HUES6 (cell line): ENCODE measurements around the gene XXYLT1.
"Not testable (repeated sequence)": the region's sequence is repeated elsewhere in the genome, so short reads cannot be mapped to it uniquely, and the experiment has no call there.

Source experiments
- H3K27ac ChIP-seq: 2 replicates; pipeline ENCODE4 v1.7.0; 2013; ENCODE audit warnings: low read depth, mild to moderate bottlenecking, low read length, inconsistent platforms
- H3K27me3 ChIP-seq: 2 replicates; pipeline ENCODE4 v1.6.1; 2013; ENCODE audit warnings: low read length; ENCODE audit not compliant: control insufficient read depth, insufficient read depth
- H3K36me3 ChIP-seq: 2 replicates; pipeline ENCODE4 v1.6.1; 2013; ENCODE audit warnings: low read length; ENCODE audit not compliant: control insufficient read depth, insufficient read depth
- H3K4me1 ChIP-seq: 2 replicates; pipeline ENCODE4 v1.6.1; 2013; ENCODE audit warnings: low read length; ENCODE audit not compliant: control insufficient read depth, insufficient read depth
- H3K4me3 ChIP-seq: 2 replicates; pipeline ENCODE4 v1.5.1; 2013; ENCODE audit warnings: low read depth, low read length
- H3K9ac ChIP-seq: one replicate; pipeline ENCODE4 v1.6.1; 2013; ENCODE audit warnings: mild to moderate bottlenecking, low read length
- H3K9me3 ChIP-seq: 2 replicates; pipeline ENCODE4 v1.6.1; 2013; ENCODE audit warnings: low read depth, low read length; ENCODE audit not compliant: control insufficient read depth, insufficient read depth

XXYLT1 gene

DNA sequence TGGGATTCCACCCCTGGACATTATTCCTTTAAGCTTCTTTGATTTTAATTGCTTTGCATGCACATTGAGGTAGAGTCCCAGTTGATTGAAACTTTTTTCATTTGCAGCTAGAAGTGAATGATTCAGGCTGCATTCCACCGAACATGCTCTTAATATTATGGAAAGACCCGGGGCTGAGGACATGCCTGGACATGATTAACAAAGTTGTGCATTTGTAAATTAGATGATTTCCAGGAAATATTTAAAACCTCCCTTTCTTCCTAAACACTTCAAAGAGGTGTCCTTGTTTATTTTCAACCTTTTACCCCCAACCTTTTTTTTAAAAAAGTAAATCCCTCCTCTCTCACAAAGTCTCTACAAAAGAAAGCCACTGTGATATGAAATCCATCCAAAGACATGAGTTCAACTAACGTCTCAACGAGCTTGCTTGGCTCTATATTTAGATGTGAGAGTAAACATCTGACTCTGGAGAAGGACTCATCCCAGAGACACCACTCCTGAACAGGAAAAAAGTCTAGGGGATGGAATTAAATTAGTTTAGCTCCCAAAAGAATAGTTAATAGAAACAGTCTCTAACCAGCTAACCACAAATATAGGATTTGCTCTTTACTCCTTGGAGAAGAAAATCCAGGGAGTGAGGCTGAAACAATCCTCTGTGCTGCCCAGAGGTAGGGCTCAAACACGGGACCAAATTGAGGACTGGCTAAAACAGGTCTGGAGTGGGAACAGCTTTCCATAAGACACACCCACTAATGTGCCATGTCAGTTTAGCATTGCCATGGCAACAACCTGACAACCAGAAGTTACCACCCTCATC, 83.1 kb downstream of the XXYLT1 start:
- H3K4me3 ChIP-seq: no peak overlapping the region
- no peak overlapping the region for H3K9ac ChIP-seq
- H3K36me3 ChIP-seq: no peaks in the 10 kb centered on the region
- H3K4me1 ChIP-seq: peaks cover 29% of the 10 kb centered on the region
- peaks cover 18% of the 10 kb centered on the region for H3K9me3 ChIP-seq
- H3K27me3 ChIP-seq: no peaks in the 10 kb centered on the region
- H3K27ac ChIP-seq: peak overlapping the region; percentile 83; the same call in 1 of the 2 replicates

DNA sequence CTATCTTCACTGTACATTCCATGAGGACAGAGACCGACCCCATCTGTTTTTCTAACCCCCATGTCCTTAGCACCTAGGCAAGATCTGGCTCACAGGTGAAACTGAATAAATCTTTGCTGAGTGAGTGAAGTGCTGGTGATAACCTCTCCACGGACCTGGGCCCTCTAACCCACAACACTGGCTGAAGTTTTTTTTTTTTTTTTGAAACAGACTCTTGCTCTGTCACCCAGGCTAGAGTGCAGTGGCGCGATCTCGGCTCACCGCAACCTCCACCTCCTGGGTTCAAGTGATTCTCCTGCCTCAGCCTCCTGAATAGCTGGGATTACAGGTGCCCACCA, 84.3 kb downstream of the XXYLT1 start:
- H3K4me1 ChIP-seq: peaks cover 40% of the 10 kb centered on the region
- H3K4me3 ChIP-seq, H3K9ac ChIP-seq, H3K27ac ChIP-seq, H3K9me3 ChIP-seq, H3K27me3 ChIP-seq, H3K36me3 ChIP-seq: not testable (repeated sequence)

DNA sequence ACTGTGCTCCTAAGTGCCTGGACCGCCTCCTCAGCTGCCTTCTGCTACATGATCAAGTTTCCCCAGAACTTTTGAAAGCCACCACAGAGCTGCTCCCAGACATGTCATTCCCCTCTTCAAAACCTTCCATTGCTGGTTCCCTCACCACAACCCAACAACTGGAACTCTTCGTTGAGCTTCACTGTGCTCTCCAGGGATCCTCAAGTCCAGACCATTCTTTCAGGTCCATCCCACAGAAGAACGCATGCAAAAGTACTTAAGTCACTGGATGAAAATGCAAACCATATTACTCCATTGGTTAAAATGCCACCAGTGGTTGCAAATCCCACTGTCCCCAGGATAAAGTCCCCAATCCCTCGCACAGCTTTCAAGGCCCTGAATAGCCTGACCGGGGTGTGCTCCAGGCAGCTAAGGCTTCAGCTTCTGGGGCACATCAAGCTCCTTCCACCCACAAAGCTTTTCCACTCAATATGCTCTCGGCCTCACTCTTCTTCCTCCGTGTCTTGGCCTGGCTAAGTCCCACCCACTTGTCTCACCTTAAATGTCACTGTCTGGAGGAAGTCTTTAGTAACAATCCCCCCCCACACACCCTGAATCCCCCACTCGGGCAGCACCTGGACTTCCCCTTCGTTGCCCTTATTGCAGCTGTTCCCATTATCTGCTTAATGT, 84.8 kb downstream of the XXYLT1 start:
- Histone ChIP-seq H3K27ac (no peak overlapping the region), H3K4me3 (no peak overlapping the region), H3K9ac (no peak overlapping the region), H3K36me3 (no peaks in the 10 kb centered on the region), H3K4me1 (peaks cover 43% of the 10 kb centered on the region), H3K9me3 (peaks cover 3% of the 10 kb centered on the region; the same call in 1 of the 2 replicates), H3K27me3 (no peaks in the 10 kb centered on the region)

DNA sequence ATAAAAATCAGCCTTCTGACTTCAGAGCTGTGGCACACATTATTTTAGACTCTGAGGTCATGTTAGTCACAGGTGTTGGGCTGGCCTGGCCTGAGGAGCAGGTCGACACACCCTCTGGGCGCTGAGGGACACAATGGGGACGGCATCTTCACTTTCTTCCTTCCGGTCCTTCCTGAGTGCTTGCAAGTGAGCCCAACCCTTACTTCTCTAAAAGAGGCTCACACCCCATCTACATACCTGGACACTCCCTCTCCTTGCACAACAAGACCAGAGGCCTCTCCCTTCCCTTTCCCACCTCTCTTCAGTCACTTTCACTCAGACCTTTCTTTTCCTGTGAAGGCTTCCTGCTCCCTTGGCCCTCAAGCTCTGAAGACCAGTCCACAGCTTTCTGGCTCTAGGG, 85.4 kb downstream of the XXYLT1 start:
- no peaks in the 10 kb centered on the region for H3K36me3 ChIP-seq
- H3K4me3 ChIP-seq: no peak overlapping the region
- peaks cover 45% of the 10 kb centered on the region for H3K4me1 ChIP-seq
- no peak overlapping the region for H3K9ac ChIP-seq
- no peaks in the 10 kb centered on the region for H3K9me3 ChIP-seq
- no peak overlapping the region for H3K27ac ChIP-seq
- no peaks in the 10 kb centered on the region for H3K27me3 ChIP-seq

DNA sequence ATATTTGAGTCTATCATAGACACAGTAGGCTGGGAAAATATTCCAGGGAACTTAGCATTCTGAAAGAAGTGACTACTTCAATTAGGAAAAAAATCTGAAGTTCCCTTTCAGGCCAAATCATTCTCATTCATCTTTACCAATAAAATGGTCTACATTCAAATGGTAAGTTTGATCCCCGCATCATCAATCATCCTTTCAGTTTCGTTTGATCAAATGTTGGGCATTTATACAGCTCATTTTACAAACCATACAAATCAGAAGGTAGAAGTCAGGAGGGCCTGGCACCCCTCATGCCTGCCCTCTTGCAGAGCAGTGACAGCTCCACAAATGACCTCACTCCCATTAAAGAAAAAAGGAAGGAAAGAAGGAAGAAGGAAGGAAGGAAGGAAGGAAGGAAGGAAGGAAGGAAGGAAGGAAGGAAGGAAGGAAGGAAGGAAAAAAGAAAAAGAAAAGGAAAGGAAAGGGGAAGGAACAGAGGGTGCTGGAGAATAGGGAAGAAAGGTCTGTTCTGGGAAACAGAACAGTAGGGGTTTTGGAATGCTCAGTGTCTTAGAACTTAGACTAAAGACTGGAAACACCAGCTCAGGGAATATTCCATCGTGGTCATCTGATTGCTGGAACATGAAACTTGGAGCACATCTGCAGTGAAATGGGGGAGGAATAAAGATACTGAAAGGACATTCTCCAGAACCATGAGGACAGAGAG, 86.1 kb downstream of the XXYLT1 start:
- no peaks in the 10 kb centered on the region for H3K36me3 ChIP-seq
- H3K27me3 ChIP-seq: no peaks in the 10 kb centered on the region
- no peaks in the 10 kb centered on the region for H3K9me3 ChIP-seq
- no peak overlapping the region for H3K9ac ChIP-seq
- H3K27ac ChIP-seq: no peak overlapping the region
- no peak overlapping the region for H3K4me3 ChIP-seq
- H3K4me1 ChIP-seq: peaks cover 52% of the 10 kb centered on the region

DNA sequence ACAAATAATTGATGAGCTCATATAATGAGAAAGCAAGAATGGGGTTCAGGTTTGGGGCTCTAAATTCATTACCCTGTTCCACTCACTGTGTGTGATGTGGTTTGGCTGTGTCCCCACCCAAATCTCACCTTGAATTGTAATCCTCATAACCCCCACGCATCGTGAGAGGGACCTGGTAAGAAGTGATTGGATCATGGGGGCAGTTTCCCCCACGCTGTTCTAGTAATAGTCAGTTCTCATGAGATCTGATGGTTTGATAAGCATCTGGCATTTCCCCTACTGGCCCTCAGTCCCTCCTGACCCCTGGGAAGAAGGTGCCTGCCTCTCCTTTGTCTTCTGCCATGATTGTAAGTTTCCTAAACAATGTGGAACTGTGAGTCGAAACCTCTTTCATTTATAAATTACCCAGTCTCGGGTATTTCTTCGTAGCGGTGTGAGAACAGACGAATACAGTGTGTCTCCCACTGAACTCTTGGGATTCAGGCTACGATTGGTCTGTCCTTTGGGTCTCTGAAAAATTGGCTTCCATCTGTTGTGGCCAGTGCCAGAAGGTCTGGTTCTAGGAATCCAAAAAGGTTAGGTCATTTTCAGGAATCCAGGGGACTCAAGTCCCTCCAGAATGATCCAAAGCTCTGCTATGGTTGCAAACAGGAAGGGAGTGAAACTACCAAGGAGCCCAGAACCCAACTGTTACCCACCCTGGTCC, 87.7 kb downstream of the XXYLT1 start:
- H3K36me3 ChIP-seq: no peaks in the 10 kb centered on the region
- H3K27ac ChIP-seq: no peak overlapping the region
- H3K9ac ChIP-seq: no peak overlapping the region
- H3K4me3 ChIP-seq: no peak overlapping the region
- H3K27me3 ChIP-seq: no peaks in the 10 kb centered on the region
- H3K9me3 ChIP-seq: no peaks in the 10 kb centered on the region
- peaks cover 53% of the 10 kb centered on the region for H3K4me1 ChIP-seq

DNA sequence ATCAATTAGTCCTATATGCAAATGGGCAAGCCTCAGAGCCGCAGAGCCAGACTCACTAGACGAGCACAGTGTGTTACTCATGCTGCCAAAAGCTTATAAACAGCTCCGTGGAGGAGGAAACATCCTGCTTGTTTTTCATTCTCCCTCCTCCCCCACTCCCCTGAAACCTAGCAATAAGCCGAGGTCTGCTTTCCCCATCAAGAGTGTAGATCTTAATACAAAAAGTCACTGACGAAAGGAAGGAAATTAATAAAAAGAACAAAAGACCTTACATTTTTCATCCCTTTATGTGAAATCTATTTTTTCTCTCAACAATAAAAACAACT, 88.5 kb downstream of the XXYLT1 start:
- no peak overlapping the region for H3K4me3 ChIP-seq
- H3K9ac ChIP-seq: peak overlapping the region; percentile 42
- no peaks in the 10 kb centered on the region for H3K9me3 ChIP-seq
- peaks cover 45% of the 10 kb centered on the region for H3K4me1 ChIP-seq
- no peak overlapping the region; the same call in 1 of the 2 replicates for H3K27ac ChIP-seq
- no peaks in the 10 kb centered on the region for H3K36me3 ChIP-seq
- no peaks in the 10 kb centered on the region for H3K27me3 ChIP-seq

DNA sequence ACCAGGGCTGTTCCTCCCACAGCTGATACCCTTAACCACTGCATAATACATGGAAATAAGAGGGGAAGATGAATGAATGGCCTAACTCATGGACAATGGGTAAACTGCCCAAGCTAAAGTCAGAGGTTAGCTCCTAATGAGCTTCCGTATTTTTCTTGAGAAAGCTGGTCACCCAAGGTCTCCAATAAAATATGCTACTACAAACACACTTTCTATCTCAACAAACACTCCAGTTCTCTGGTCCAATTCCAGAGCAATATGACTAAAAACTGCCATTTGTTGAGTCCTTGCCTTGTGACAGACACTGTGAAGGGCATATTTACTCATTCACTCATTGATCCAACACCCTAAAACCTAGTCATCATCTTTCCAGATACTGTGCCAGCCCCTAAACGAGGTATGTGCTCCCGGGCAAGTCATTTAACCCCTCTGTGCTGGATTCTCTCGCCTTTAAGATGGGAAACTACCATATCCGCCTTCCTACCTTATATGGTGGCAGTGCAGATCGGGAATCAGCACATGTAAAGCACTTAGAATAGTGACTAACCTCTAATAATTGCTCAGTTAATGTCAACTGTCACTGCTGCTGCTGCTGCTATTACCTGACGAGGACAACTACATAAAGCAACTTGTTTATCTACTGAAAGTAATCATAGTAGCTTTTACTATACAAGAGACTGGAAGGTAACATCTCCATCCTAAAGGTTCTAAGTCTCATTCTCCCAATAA, 89.1 kb downstream of the XXYLT1 start:
- Histone ChIP-seq H3K27me3 (no peaks in the 10 kb centered on the region), H3K27ac (no peak overlapping the region; the same call in 1 of the 2 replicates), H3K9ac (peak overlapping the region; percentile 42), H3K9me3 (no peaks in the 10 kb centered on the region), H3K4me1 (peaks cover 43% of the 10 kb centered on the region), H3K36me3 (no peaks in the 10 kb centered on the region), H3K4me3 (no peak overlapping the region)

DNA sequence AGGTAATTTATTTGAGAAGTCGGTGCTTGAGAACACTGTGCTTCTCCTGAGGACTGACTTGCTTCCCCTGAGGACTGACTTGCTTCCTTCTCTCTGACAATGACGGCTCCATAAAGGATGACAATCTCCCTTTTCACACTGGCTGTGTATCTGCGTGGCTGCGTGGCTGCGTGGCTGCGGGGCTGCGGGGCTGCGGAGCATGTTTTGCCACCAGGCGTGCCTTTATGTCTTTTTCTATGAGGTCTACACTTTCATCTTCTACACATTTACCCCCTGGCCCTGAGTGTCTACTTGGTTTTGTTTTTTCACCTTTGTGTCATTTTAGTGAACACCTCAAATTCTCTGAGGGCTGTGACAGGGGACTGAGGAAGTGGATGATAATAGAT, 89.9 kb downstream of the XXYLT1 start:
- H3K27me3 ChIP-seq: no peaks in the 10 kb centered on the region
- H3K27ac ChIP-seq: no peak overlapping the region
- no peak overlapping the region for H3K9ac ChIP-seq
- H3K9me3 ChIP-seq: no peaks in the 10 kb centered on the region
- no peak overlapping the region for H3K4me3 ChIP-seq
- no peaks in the 10 kb centered on the region for H3K36me3 ChIP-seq
- H3K4me1 ChIP-seq: peaks cover 40% of the 10 kb centered on the region

DNA sequence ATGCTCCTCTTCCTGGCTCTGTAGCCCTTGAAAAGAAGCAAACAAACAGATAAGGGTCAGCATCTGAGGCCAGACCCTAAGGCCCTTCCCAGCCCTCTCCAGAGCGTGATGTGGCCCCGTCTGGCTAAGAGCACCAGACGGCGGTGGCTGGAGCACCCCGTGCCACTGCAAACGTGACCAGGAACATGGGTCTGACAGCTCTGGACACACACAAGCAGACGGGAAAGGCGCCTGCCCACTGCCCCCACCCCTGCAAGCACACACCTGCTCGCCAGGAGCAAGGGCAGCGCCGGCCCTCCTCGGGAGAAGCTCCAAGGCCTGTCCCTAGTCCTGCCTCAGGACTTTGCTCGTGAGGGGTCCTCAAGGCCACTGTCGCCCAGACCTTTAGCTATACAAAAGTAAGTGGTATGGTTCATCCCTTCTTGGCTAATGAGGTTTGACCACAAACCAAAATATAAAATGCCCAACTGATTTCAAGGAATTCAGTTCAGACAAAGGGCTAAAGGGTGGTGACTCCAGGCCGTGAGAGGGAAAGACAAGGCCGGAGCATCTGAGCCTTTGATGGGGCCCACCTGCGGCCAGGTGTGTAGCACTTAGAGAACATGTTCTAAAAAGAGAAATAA, 90.4 kb downstream of the XXYLT1 start:
- Histone ChIP-seq H3K9ac (no peak overlapping the region), H3K4me1 (peaks cover 40% of the 10 kb centered on the region), H3K27ac (no peak overlapping the region), H3K36me3 (no peaks in the 10 kb centered on the region), H3K4me3 (no peak overlapping the region), H3K27me3 (no peaks in the 10 kb centered on the region), H3K9me3 (no peaks in the 10 kb centered on the region)
